ENCODE results near the gene P3H4. TPM values are rescaled to one million over a fixed set of nuclear protein-coding genes. Genes with fewer than 3 reads are reported as not detected.
A peak's percentile ranks its signal among the peaks of the same experiment; 100 is the strongest.
"Not testable (repeated sequence)": the region's sequence is repeated elsewhere in the genome, so short reads cannot be mapped to it uniquely, and the experiment has no call there.

Gene P3H4
- total RNA-seq, 1 donor from 2014 or later: 40.8 TPM

DNA sequence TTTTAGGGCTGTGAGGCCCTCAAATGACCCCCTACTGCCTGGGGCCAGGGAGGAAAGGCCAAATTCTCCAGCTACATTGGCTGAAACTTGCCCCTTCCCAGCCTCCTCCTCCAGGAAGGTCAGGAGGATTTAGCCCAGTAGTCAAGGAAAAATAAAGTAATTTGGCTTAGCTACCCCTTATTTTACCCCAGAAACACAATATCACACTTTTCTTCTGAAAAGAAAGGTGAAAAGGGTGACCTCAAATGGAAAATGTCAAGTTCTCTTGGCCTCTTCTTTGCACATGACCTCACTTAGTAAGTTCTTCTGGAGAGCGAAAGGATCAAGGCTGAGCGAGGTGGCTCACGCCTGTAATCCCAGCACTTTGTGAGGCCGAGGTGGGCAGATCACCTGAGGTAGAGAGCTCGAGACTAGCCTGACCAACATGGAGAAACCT, 17.2 kb downstream of the P3H4 start:
- no peak for DNase-seq

DNA sequence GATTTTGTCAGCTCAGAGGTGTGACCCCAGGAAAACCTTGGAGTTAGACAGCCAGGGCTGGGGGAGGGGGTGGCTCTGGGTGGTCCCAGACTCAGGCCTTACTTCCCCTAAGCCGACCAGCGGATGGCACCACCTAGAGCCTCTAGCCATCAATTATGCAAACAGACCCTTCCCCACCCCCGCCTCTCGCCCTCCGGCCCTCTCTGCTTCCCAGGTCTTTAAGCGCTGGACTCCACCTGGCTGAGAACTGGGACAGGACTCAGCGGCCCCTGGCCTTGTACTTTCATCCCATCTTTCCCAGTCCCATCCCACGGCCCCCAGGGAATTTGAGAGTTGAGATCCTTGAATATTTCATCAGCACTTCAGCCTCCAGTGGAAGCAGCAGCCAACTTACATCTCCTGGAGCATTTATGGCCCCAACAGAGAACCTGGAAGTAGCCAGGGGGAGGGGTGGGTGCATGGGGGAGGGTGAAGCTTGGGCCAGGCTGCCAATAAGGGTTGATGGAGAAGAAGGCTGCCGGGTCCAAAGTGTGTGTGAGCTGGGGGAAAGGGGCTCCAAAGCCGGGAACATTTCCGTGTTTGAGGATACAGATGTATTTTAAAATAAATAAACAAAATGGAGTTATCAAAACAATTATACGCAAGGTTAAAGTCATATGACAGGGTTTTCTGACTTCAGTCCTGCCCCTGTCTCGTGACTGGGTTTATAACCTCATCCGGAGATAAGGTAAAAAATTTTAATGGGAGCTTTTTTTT, 17.8 kb downstream of the P3H4 start:
- no peak for DNase-seq

DNA sequence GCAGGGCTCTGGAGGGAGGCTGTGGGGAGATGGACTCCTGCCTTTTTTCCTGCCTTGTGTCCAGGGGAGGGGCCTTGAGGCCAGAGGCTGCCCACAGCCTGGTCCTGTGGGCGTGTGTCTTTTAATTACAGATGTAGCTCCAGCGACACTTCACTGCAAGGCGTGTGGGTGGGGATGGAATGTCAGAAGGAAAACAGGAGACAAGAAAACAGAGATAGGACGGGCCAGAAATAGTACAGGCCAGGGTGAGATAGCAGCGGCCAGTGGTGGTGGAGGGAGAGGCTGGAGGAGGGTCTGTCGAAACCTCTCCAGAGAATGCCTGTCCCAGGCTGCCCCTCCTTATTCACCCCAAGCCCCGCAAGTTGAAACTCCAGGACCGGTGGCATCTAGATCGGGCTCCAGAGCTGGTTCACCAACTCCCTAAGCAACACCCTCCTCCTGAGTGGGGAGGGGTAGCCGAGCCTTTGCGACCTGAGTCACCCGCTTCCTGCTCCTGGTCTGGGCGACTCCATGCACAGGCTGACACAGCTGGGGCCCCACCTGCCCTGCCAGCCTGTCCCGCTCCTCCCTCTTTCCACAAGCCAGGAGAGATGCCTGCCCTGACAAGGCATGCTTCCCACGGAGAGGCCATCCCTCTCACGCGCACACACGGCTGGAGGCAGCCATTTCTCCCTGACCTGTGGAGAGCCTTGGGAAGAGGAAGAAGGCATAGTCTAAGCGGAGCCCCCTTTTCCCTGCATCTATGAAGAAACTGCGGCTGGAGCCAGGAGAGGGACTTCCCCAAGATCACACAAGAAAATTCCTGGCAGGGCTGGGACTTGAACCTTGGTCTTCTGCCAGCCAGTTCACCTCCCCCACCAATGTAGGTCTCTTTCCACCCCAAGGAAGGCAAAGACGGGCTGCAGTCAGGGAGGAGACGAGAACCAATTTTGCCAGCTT, 18.6 kb downstream of the P3H4 start:
- peak; percentile 58 for DNase-seq

DNA sequence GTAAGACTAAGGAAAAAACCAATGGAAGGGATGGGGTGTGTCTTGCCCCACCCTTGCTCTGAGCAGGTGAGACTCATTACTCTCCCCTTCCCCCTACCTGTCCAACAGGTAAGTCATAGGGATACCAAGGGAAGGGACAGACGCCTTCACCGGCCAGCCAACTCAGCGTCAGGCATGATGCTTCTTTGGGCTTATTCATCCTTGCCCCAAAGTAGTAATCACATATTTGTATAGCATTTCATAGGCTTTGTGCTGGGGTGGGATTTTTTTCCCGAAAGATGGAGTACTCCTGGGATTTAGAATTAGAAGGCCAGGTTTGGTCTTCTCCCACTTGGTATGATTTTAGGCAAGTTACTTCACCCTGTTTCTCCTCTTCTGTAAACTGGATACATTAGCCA, 24.7 kb downstream of the P3H4 start:
- DNase-seq: no peak

DNA sequence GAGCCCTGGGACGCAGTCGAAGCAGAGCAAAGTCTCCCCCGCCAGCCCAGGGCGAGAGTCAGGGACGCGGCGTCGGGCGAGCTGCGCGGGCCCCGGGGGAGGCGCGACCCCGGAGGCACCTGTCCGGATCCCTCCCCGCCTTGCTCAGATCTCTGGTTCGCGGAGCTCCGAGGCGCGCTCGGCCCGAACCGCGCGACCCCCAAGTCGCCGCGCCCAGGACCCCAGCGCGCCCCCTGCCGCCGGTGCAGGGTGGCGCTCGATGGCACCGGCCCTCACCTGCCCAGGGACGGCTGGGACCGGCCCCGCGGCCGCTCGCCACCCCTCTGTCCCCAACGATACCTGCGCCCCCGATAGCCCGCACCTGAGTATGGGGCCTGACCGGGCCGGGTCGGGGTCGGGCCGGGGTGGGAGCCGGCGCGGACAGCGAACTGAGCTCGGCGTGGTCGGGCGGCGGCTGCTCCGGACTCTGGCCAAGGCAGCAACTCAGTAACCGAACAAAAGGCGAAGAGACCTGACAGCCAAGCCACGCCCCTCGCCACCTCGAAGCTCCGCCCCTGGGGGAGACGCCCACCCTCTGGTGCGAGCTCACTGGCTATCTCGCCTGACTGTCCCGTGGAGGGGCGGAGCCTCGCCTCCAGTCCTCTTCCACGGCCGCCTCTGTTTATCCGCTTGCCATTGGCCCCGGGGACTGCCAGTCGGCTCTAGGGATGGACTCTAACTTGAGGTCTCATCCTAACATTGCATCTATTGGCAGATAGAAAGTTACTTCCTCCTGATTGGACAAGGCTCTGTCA, 25.3 kb downstream of the P3H4 start, which contains the start of gene JUP:
TSS of gene JUP (minus strand) at position 485 of the 794 bp plus-strand sequence. CDS start 14,857 bp downstream, outside the sequence.
- peak; percentile 99 for DNase-seq

DNA sequence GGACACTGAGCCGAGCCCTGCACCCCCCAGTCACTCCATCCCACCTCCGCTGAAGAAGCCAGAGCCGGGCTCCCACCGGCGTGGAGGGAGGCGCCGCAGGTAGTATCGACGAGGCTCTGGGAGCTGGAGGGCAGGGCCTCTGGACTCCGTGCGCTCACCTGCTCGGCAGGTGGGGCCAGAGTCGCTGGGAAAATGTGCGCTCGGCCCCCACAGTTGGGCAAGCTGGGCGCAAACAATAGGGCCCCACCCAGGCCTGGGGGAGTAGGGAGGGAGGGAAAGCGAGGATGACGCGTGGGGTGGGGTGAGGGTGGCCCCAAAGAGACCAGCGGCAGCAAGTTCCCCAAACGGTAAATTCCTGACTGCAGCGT, 25.9 kb downstream of the P3H4 start:
- DNase-seq: peak; percentile 53

DNA sequence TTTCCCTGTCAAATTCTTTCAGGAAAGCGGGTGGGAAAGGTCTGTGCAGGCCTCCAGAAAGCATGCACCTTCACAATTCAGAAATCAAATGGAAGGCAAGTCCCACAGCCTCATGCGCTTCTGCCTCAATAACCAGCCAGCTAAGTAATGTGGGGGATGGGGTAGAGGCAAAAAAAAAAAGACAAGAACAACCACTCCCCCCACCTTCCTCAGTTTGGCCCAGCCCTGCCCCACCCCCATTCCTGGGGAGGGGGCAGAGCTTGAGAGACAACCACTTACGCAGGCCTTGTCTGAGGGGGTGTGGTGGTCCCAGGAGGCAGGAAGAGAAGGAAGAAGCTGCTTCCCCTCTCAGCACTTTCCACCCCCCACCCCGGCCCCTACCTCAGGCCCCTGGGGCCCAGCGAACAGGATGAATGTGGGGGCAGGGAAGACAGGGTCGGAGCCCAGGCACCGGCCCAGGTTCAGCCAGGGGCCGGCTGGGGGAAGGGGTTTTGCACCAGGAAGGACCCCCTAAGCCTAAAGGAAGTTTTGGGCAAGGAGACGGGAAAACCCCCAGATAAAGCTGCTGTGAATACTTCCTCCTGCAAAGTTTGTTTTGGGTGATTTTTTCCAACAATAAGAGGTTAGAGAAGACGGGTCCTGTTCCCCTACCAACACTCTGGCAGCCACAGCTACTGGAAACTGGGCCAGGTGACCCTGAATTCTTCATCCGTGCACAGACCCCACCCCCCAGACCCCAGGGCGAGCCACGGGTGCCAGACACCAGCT, 26.5 kb downstream of the P3H4 start:
- peak; percentile 78 for DNase-seq

DNA sequence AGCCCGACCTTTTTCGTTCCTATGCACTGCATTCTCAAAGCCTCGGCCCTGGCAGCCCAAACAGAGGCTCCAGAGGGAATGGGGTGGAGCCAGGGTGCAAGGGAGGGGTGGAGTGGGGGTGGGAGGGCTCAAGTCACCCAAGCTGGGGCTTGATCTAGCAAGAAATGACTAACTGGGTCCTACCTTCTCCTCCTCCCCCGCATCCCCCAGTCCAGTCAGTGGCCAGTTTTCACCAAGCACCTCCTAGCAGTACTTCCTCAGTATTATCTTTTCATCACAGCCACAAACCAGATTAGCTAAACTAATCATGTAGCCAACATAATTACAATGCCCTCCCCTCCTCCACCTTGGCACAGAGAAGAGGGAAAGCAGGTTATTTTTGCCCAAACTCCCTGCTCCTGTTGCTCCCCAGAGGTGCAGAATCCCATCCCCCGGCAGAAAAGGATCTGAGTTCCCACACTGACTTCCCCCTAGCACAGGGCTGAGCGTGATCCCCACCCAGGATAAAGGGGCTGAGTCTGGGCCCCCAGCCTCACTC, 27.5 kb downstream of the P3H4 start:
- DNase-seq: no peak

DNA sequence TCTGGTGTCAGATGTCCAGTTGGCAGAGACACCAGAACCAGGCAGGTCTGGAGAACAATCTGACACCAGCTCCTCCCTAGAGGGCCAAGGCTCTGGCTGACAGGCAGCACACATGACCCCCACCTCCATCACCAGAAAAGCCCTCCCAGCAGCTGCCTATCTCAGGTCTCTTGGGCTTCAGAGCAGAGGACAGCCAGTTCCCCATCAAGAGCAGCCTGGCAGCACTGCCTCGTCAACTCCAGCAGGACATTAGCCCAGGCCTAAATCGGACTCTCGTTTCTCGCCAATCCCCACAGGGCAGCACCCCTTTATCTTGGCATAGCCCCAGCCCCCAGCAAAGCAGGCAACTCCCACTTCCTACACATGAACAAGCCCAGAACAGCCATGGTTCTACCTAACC, 29.6 kb downstream of the P3H4 start:
- DNase-seq: no peak

DNA sequence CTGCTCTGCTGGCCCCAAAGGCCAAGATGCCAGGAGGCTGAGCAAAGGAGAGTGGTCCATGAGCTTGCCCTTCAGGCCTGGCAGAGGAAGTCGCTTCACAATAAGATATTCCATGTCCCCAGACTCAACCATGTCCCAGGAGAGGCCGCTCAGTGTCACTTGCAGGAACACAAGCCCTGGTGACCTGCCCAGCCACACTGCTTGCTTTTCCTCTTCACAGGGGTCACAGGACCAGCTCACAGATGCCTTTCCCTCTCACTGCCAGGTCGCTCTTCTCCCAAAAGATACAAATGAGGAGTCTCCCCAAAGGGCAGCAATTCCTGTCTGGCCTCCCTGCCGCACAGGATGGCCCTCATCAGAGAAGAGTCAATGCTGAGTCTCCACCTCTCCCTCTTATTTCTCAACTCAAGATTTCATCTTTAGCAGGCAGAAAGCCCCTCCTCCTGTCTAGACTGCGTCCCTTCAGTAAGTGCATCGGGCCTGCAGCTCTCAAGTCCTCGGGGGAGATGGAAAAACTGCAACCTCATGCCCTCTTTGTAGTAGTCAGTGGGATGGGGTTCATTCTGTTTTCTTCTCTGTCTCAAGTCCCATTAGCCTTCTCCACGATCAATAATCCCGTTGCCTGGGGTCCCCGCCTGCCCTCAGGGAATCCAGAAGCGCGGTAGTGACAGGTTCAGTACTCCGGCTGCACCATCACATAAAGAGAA, 30.2 kb downstream of the P3H4 start:
- no peak for DNase-seq

DNA sequence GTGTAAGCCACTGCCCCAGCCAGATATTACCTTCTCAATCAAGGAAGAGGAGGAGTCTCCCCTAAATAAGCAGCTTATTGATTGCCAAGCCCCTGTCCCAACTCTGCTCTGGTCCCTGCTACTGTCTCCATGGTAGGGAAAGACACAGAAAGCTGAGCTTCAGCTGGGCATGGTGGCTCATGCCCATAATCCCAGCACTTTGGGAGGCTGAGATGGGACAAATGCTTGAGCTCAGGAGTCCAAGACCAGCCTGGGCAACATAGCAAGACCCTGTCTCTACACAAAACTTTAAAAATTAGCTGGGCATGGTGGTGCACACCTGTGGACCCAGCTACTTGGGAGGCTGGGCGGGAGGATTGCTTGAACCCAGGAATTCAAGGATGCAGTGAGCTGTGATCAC, 31.8 kb downstream of the P3H4 start:
- DNase-seq: no peak

DNA sequence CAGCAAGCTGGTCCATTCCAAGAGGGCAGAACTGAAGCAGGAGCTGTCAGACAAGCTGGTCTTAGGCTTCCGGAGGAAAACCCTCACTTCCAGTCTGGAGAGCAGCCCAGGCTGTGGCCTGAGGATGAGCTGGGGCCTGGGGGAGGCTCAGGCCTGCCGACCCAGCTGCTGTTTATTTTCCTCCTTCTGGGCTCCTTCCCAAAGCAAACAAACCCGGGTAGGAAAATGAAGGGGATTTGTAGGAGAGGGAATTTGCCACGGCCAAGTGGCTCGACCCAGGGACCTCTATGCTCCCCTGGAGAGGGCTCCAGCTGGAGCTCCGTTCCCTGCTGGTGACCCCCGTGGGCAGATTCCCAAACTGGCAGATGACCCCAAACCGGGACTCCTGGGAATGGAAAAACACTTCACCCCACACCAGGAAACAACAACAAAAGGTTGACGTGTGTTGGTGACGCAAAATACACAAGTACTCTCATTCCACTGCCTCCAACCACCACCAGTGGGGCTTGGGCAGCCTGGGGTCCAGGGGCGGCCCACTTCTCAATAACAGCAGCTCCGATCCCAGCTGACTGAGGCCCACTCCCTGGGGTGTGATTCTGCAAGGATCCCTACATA, 34.1 kb downstream of the P3H4 start:
- DNase-seq: peak; percentile 94

DNA sequence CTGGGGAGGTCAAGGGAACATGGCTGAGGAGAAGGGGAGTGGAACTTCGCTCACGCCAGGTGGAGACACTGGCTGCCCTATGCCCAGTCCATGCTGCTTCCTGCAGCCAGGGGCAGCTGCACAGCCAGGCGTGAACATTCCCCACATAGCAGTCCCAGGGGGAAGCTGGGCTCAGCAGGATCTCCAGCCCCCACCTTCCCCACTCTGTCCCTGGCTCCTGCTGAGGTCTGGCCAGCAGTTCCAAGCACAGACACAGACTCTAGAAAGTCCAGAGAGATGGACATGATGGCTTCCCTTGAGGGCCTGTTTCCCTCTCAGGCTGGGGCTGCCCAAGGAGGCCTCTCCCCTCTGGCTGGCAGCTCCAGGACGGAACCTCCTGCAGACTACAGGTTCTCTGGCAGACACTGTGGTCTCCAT, 34.6 kb downstream of the P3H4 start:
- DNase-seq: peak; percentile 79

DNA sequence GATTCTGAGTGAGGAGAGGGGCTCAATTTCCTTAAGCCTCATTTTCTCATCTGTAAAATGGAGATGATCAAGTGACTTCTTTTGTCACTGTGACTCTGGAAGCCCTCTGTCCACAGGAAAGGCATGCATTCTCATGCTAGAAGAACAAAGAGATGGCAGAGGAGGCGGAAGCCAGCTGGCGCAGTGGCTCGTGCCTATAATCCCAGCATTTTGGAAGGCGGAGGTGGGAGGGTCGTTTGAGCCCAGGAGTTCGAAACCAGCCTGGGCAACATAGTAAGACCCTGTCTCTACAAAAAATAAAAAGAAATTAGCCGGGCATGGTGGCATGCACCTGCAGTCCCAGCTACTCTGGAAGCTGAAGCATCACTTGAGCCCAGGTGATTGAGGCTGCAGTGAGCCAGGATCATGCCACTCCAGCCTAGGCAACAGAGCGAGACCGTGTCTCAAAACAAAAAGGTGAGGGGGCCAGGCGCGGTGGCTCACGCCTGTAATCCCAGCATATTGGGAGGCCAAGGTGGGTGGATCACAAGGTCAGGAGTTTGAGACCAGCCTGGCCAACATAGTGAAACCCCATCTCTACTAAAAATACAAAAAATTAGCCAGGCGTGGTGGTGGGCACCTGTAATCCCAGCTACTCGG, 35.4 kb downstream of the P3H4 start:
- DNase-seq: not testable (repeated sequence)

DNA sequence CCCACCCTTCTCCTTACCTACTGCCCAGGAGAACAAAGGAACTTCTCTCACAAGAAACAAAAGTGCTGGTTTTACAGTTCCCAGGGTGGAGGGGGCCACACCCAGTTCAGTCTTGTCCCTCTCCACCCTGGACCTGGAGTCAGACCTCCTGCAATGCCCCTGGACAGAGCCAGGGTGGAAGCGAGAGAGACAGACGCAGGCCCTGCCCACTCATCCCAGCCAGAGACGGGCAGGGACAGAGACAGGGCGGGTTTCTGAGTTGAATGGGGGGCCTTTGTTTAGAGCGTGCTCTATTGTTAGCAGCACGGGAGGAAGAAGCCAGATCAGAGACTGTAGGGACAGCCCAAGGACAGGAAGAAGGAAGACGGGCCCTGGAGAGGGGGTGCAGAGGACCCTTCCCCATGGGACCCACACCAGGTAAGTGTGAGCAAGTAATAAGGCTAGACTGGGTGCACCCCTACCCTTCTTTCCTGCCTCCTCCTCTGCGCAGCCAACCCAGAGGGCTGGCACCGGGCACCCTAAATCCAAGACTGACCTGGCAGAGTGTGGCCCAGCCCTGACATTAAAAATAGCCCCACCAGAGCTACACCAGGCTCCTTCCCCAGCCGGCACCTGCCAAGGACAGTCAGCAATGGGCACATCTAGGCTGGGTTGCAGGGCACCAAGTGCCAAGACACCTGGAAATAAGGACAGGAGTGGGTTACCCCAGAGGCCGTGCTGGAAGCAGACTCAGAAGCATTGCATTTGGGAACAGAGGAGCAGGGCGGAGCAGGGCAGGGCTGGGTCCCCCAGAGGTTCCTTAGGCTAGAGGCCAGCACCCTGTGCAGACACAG, 36.1 kb downstream of the P3H4 start:
- DNase-seq: no peak

DNA sequence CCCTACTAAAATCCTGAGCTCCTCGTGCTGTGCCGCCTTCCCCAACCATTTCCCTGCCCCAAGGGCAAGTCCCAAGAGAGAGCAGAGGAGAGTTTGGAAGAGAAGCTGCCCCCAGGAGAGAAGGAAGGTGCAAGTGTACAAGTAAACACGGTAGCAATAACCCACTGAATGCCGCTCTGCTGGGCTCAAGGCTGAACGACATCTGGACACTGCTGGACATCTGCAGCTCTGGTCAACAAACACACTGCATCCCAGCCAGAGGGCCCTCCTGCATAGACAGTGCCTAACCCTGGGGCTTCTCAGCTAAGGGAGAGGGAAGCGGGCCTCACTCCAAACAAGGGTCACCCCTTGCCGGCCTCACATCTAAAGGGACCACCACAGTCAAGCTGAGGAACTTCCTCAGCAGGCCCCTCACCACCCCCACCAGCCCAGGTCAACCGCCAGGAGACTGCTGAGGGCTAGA, 38.0 kb downstream of the P3H4 start:
- DNase-seq: no peak

DNA sequence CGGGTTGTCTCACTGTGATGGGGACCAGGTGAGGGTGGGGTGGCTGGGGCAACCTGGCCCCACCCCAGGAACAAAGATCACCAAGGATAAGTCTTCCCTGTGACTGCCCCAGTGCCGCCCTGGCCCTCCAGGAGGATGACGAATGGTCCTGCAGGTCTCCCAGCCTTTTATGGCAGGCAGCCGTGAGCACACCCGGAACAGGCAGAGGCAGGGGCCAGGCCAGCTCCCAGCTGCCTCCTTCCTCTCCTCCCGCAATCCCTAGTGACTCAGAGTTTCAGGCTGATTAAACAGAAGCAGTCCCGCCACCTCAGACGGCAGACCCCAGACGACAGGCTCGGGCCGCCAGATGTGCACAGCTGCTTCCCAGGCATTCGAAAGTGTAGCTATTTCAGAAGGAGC, 38.6 kb downstream of the P3H4 start:
- DNase-seq: peak; percentile 82

DNA sequence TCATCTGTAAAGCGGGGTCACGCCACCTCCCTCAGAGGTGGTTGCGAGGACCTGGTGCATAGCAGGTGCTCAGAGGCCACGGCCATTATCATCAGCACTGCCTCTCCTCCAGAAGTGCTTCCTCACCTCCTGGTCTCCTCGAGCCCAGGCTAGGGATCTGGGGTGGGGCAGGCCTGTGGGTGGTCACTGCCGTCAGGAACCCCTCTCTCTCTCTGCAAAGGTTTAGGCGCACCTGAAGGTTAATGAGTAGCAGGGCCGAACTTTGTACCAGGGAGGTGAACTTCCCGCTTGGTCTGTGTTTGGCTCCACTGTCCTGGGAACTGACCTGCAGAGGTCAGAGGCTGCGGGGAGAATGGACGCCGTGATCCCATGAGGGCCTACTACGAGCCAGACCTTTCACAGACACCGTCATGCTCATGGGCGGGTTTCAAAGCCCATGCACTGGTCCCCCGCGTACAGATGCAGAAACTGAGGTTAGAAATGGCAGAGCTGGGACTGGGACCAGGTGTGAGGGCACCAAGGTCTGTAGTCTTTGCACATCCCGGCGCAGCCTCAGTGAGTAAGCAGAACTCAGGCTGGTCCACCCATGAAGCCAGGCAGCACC, 39.1 kb downstream of the P3H4 start:
- no peak for DNase-seq

Data from tongue (tissue), 2 donors.